Smooth muscle cell of the brain vasculature (primary cell): Measurements from ENCODE around the gene CHRD.

Experiments used
- DNase-seq: peaks from one replicate; pipeline ENCODE4 v3.0.0-alpha.2; 2012; ENCODE audit warnings: low read depth, low spot score

Gene CHRD

DNA sequence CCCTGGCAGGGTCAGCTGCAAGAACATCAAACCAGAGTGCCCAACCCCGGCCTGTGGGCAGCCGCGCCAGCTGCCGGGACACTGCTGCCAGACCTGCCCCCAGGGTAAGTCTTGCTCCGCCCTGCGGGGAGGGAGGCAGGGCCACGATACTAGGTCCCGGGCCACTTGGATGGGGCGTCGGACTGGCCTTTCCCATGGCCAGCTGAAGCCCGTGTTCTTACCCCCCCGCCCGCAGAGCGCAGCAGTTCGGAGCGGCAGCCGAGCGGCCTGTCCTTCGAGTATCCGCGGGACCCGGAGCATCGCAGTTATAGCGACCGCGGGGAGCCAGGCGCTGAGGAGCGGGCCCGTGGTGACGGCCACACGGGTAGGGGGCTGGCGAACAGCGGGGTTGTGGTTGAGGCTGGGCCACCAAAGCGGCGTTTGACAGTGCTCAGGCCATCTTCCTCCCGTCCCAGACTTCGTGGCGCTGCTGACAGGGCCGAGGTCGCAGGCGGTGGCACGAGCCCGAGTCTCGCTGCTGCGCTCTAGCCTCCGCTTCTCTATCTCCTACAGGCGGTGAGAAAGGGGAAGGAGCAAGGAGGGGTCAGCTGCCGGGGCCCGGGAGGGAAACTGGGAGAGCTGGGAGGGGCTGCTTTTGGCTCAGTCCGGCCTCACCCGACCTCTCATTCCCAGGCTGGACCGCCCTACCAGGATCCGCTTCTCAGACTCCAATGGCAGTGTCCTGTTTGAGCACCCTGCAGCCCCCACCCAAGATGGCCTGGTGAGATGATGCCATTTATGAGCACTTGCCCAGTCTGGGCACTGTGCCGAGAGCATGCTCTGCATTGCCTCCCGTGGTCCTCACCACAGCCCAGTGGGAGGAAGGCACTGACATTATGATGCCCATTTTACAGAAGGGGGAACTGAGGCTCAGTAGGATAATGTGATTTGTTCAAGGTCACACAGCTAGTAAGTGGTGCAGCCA, 1.7 kb downstream of the CHRD start:
- DNase-seq: no peak

DNA sequence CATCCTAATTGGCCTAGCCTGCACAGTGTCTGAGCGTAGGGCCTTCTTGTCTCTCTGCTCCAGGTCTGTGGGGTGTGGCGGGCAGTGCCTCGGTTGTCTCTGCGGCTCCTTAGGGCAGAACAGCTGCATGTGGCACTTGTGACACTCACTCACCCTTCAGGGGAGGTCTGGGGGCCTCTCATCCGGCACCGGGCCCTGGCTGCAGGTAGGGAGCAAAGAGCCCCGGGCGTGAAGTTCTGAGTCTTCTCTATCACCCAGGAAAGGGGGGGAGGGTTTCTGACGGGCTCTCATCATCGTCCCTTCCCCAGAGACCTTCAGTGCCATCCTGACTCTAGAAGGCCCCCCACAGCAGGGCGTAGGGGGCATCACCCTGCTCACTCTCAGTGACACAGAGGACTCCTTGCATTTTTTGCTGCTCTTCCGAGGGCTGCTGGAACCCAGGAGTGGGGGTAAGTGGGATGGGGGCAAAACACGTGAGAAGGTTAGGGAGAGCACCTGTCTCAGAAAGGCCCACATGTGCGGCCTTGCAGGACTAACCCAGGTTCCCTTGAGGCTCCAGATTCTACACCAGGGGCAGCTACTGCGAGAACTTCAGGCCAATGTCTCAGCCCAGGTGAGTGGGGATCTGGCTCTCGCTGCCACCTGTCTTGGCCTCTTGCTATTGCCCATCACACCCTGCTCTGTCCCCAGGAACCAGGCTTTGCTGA, 2.6 kb downstream of the CHRD start:
- no peak for DNase-seq

DNA sequence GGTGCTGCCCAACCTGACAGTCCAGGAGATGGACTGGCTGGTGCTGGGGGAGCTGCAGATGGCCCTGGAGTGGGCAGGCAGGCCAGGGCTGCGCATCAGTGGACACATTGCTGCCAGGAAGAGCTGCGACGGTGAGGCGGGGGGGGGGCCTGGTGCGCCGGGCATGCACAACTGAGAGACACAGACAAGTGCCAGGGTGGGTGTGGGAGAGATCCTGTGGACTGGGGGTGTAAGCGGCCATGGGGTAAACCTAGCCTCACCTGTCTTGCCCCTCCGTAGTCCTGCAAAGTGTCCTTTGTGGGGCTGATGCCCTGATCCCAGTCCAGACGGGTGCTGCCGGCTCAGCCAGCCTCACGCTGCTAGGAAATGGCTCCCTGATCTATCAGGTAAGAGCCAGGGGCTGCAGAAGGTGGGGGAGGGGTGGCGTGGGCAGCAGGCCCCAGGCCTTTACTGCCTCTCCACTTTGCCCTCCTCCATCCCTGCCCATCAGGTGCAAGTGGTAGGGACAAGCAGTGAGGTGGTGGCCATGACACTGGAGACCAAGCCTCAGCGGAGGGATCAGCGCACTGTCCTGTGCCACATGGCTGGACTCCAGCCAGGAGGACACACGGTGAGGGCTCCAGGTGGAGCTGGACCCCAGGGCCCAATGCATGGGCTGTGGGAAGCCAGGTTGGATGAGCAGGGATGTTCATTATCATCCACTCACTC, 3.3 kb downstream of the CHRD start:
- no peak for DNase-seq

DNA sequence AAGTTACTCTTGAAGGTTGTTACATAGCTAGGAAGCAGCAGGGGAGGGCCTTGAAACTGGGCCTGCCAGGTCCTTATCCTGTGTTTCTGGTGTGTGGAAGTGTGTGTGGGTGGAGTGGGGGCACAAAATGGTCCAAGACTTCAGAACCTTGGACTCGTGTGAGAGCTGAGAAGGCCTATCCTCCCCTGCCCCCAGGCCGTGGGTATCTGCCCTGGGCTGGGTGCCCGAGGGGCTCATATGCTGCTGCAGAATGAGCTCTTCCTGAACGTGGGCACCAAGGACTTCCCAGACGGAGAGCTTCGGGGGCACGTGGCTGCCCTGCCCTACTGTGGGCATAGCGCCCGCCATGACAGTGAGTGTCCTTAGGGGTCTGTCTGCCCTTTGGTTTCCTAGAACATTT, 4.5 kb downstream of the CHRD start:
- no peak for DNase-seq

DNA sequence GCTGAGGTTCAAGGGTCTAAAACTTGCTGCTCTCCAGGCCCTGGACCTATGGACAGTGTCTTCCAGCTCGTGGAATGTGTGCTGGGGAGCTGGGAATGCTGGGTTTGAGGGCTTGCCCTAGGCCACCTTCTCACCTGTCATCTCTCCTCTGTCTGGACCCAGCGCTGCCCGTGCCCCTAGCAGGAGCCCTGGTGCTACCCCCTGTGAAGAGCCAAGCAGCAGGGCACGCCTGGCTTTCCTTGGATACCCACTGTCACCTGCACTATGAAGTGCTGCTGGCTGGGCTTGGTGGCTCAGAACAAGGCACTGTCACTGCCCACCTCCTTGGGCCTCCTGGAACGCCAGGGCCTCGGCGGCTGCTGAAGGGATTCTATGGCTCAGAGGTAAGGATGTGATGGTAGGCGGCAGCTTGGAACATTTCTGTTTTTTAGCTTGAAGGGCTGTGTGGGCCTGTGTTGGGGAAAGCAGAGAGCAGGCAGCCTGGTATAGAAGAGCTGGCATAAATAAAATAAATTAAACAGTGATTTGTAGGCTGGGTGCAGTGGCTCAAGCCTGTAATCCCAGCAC, 5.1 kb downstream of the CHRD start:
- no peak for DNase-seq

DNA sequence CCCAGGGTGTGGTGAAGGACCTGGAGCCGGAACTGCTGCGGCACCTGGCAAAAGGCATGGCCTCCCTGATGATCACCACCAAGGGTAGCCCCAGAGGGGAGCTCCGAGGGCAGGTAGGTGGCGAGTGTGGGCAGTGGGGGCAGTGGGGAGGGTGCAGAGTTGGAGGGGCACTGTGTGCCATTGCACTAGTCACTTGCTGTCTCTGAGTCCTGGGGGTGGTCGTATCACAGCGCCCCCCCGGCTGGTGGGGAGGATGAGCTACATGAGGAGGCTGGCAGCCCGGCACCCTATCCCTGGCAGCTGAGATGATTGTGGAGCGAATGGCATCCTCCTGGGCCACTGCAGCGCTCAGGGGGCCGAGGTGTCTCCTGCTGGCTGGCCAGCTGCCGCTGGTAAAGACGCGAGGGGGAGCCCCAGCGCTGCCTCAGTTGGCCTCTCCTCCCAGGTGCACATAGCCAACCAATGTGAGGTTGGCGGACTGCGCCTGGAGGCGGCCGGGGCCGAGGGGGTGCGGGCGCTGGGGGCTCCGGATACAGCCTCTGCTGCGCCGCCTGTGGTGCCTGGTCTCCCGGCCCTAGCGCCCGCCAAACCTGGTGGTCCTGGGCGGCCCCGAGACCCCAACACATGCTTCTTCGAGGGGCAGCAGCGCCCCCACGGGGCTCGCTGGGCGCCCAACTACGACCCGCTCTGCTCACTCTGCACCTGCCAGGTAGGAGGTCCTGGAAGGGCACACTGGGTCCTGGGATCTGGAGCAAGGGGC, 6.4 kb downstream of the CHRD start:
- DNase-seq: no peak

DNA sequence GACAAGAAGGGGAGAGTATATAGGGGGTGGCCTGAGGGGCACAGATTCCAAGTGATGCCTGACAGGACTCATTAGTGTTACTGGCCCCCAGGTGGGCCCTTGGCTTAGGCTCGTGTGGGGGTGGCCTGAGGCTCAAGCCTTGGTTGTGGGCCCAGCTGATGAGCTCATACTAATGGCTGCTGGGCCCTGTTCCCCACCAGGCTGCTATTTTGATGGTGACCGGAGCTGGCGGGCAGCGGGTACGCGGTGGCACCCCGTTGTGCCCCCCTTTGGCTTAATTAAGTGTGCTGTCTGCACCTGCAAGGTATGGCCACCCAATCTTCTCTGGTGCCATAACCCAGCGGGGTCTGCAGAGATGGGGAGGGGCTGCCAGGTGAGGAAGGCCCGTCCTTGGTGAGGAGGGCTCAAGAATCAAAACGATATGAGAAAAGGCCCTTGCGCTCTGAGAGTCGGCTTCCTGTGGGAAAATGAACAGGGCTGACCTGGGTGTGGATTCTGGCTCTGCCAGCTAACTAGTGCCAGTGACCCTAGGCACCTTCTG, 7.4 kb downstream of the CHRD start:
- DNase-seq: no peak

DNA sequence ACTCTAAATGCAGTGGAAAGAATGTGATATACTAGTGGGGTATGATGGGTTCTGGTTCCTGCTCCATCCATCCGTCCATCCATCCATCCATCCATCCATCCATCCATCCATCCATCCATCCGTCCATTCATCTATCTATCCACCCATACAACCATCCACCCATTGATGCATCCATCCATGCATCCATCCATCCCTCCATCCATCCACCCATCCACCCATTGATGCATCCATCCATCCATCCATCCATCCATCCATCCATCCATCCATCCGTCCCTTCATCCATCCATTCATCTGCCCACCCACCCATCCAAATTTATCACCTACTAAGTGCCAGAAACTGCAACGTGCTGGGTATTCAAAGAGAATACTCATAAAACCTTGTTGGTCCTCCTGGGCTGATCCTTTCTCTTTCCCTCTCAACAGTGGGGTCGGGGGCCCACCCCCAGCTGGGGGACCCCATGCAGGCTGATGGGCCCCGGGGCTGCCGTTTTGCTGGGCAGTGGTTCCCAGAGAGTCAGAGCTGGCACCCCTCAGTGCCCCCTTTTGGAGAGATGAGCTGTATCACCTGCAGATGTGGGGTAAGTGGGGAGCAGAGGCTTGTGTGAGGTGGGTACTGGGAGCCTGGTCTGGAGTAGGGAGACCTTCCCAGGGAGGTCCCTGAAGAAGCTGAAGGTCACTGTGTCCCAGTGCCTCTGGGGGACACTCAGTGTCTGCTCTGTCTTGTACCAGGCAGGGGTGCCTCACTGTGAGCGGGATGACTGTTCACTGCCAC, 8.5 kb downstream of the CHRD start:
- no peak for DNase-seq

DNA sequence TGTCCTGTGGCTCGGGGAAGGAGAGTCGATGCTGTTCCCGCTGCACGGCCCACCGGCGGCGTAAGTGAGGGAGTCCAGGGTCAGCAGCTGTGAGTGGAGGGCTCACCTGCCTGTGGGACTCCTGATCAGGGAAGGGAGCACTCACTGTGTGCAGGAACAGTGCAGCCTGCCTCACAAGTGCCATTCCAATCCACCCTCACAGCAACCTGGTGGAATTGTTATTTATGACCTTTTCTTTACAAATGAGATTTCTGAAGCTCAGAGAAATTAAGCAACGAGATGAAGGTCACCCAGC, 9.0 kb downstream of the CHRD start:
- no peak for DNase-seq

DNA sequence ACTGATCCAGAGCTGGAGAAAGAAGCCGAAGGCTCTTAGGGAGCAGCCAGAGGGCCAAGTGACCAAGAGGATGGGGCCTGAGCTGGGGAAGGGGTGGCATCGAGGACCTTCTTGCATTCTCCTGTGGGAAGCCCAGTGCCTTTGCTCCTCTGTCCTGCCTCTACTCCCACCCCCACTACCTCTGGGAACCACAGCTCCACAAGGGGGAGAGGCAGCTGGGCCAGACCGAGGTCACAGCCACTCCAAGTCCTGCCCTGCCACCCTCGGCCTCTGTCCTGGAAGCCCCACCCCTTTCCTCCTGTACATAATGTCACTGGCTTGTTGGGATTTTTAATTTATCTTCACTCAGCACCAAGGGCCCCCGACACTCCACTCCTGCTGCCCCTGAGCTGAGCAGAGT, 9.5 kb downstream of the CHRD start:
- DNase-seq: no peak

DNA sequence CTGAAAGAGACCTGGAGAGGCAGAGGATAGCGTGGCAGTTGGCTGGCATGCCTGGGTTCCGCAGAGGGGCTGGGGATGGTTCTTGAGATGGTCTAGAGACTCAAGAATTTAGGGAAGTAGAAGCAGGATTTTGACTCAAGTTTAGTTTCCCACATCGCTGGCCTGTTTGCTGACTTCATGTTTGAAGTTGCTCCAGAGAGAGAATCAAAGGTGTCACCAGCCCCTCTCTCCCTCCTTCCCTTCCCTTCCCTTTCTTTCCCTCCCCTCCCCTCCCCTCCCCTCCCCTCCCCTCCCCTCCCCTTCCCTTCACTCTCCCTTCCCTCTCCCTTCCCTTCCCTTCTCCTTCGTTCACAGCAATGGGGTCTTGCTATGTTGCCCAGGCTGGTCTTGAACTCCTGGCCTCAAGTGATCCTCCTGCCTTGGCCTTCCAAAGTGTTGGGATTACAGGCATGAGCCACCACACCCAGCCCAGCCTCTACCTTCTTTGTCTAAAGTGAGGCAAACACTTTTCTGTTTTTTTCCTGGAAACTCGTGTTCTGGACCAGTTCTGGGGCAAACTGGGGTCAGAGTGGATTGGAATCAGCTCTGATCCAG, 10.2 kb downstream of the CHRD start:
- DNase-seq: no peak

DNA sequence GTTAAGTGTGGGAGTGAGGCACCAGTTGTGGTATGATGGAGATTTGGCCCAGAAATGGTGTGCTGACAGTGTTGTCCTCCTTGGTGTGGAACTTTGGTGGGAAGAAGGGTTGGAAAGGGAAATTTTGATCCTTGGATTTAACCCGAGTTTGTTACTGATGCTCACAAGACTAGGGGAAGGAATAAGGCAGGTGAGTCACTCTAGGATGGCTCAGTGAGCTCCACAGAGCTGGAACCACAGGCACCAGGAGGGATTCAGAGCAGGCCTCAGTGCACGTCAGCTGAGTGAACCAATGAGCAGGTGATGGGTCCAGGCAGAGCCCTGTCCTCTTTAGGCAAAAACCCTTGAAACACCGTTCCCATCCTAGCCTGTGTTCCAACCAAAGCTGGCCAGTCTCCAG, 11.4 kb downstream of the CHRD start:
- DNase-seq: no peak

DNA sequence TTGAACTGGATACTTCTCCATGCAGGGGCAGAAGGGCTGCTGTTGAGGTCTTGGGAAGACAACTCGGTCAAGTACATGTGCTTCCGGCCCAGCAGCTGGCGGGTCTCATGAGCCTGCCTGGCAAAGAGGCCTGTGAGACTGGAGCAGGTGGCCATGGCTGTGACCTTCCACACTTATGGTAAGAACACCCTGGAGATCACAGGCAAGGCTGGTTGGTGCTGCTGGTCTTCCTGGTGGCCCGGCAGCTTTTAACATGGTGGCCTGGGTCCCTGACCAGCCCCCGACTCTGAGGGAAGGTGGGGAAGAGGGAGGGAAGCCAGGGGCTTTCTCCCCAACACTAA, 15.4 kb downstream of the CHRD start:
- no peak for DNase-seq

DNA sequence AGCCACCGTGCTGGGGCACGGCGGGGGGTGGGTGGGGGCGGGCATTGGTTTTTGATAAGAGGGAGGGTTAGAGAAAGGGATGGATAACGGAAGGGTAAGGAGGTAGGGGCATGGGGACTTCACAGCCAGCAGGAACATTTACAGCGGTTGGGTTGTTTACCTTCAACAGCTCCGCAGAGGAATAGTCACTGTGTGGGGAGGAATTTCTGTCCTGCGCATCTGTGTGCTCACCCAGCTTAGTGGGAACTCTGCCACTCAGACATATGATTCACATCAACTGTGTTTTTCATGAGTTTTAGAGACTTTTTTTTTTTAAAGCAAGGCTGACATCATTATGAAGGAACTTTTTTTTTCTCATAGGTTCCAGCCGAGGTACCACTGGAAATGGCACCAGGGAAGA, 19.6 kb downstream of the CHRD start:
- peak; percentile 75 for DNase-seq

DNA sequence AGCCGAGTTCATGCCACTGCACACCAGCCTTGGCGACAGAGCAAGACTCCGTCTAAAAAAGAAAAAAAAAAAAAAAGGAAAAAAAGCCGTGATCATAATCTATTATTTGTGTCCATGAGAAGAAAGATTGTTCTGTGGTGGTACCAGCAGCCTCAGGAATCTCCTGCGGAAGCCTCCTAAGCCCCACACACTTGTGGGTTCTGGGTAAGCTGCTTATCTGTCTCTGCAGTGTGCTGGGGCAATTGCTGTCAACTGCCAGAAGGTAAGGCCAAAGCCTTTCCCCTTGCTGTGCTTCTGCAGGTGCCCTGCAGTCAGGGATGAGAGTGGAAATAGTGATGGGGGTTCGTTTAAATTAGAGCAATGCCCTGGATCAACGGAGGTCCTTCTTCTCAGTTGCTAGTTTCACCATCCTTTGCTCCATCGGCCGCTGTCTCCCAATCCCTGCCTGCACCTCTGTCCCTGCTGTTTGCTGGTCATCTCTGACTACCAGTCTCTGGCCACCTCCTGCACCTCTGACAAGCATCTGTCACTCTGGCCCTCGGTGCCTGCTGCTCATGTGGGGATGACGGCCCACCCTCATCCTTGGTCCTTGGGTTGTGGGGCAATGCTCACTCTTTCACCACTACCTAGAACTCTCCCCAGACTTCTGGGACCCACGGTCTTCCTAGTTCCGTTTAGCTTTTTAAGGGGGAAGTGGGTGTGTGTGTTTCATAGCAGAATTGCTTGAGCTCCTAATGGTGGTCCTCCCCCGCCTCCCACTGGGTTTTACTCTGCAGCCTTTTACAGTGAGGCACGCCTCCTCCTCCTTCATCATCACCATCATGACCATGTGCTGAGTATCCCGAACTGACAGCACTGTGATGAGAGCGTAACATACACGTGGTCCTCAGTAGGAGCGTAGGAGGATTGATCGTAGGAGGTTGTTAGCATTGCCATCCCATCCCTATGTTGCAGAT, 25.5 kb downstream of the CHRD start:
- no peak for DNase-seq

DNA sequence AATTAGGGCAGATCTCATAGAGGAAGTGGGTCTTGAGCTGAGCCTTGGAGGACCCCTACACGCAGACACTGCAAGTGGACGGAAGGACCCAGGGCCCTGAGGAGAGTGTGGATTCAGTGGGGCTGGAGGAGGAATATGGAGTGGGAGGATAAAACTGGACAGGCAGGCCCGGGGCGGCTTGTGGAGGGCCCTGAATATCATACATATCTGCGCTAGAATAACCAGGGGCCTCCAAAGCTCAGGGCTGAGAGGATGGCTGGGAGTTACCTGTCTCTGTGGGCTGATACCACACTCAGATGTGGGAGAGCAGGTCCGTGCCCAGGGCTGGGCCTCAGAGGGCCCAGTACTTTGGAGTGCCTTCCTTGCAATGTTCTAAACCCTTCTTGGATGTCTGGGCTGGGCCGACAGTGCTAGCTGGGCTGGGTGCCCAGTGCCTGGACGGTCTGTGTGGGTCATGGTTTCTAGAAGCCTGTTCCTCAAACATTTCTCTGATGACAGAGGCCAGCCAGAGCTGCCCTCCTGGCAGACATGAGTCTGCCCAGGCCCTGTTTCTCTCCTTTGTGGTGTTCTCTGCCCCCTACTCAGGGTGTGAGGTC, 29.6 kb downstream of the CHRD start:
- no peak for DNase-seq

DNA sequence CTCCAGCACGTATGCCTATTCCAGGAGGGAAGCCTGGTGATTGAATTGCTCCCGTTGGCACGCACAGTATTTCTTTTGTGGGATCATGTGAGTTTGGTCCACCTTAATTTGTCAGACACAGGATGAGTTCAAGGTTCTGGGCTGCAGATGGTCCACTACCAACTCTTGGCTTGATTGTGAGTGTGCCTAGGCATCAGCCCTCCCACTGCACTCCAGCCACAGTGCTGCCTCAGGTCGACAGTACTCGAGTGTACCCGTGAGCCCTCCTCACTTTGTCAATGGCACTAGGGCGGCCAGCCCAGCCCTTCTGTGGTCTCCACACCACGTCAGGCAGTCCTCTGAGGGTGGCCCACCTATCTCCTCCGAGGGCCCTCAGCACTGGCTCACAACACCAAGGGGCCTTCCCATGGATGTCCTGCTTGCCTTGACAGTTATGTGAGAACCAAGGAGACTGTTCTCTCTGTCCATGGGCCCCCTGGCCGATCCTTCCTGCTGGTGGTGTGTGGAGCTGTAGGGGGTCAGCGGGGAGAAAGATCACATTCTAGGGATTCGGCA, 30.2 kb downstream of the CHRD start:
- no peak for DNase-seq
